ENCODE results near the gene C4orf54. TPM values are rescaled to one million over a fixed set of nuclear protein-coding genes. Genes with fewer than 3 reads are reported as not detected.

The C4orf54 gene
- total RNA-seq, 1 donor from 2014 or later = not detected

- intact Hi-C loops (cut with micrococcal nuclease) = no loop called here
Measured at GRCh38 chr4:99625369-99625768, 32.3 kb downstream of the C4orf54 start.

GRCh38 chr4:99624141-99624719 lies 33.4 kb downstream of the C4orf54 start:
- intact Hi-C loops (cut with micrococcal nuclease) = no loop called here

DNA sequence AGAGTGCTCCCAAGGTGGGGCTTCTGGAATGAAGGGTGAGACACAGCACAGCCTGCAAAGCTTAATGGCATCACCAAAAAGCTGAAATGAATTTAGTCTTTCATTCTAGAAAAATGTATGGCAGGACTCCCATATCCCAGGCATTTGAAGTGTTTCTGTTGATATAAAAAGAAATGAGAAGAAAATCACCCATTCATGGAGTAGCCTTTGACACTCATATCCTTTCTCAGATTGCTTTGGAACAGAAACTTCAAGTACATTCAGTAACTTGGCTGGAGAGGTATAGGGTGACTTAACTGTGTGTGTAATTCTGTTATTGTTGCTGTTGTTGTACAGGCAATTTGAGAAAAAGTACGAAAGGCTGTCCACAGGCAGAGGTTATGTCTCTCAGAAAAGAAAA lies 35.3 kb downstream of the C4orf54 start:
- intact Hi-C loops (cut with micrococcal nuclease) = no loop called here

- intact Hi-C loops (cut with micrococcal nuclease) = no loop called here
Measured at GRCh38 chr4:99617374-99617773, 40.3 kb downstream of the C4orf54 start.

DNA sequence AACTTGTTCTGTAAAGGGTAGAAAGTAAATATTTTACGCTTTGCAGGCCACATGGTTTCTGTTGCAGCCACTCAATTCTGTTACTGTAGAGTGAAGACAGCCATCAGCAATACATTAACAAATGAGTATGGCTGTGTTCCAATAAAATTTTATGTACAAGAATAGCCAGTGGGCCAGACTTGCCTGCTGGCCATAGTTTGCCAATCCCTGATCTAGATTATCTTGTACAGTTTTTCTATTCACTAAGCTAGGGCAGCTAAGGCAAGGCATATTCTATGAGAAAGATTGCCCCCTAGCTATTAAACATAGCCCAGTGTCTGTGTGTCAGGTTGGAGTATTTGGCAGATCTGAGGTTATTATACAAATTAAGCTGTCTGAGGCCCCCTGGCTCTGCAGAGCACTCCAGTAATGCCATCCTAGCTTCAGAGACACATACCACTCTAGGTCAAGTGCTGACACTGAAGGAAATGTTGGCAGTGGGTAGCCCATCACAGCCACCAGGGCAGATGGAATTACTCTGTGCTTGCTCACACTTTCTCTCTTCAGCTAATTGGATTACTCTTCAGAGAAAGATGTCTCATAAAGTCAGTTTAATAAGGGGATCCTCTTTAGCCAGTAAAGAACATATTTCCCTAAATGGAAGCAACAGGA lies 42.3 kb downstream of the C4orf54 start:
- intact Hi-C loops (cut with micrococcal nuclease) = no loop called here

- intact Hi-C loops (cut with micrococcal nuclease) = no loop called here
Measured at GRCh38 chr4:99614491-99614890, 43.1 kb downstream of the C4orf54 start.

DNA sequence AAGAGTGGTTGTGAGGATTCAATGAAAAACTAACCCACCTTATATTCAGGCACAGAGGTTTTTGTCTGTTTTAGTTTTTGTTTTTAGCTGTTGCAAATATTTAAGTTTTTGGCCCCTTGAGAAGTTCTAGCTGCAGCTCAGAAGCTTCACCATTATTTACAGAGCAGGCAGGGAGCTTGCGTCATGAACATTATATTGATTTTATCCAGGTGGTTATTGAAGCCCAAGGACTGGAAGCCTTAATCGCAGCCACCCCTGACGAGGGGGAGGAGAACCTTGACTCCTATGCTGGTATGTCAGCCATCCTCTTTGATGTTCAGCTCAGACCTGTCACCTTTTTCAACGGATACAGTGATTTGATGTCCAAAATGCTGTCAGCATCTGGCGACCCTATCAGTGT lies 44.9 kb downstream of the C4orf54 start:
- intact Hi-C loops (cut with micrococcal nuclease) = no loop called here

DNA sequence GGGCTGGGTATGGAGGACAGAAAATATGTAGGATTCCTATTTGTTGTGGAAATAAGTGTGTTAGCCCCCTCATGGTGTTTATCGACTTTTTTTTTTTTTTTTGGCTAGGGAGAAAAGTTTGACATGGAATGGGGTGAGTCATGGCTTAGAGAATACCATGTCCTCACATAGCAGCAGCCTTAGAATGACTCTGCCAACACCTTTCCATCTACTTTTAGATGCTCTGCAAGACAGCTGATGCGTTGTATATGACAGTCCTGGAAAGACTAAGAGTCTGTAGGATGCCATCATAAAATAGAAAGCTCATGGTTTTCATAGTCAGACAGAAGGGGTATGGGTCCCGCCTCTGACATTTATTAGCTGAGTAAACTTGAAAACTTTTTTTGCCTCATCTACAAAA lies 45.3 kb downstream of the C4orf54 start:
- intact Hi-C loops (cut with micrococcal nuclease) = no loop called here

- intact Hi-C loops (cut with micrococcal nuclease) = no loop called here
Measured at GRCh38 chr4:99610605-99611175, 46.9 kb downstream of the C4orf54 start.

DNA sequence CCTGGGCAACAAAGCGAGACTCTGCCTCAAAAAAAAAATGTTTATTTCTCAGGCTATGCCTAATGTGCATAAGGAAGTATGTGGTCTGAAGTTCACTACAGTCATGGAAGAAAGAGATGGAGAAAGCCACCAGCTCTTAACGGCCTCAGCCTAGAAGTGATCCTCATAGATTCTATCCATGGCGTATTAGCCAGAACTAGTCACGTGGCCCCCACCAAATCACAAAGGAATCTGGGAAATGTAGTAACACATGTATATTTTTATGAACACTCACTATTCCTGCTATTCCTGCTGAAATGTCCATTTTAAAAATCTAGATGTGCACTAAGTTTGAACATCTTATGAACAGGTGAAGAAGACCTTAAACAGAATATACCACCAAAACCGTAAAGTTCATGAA lies 49.2 kb downstream of the C4orf54 start:
- intact Hi-C loops (cut with micrococcal nuclease) = no loop called here

Other genes starting within 250 kb of the C4orf54 start
- gene ADH7, start 222.5 kb downstream of the C4orf54 start, total RNA-seq = not detected in 2 replicates
- not detected in 2 replicates for gene C4orf17, start 146.8 kb downstream of the C4orf54 start, total RNA-seq
- 7.2 and 8.5 TPM in 2 replicates for gene TRMT10A, start 93.8 kb downstream of the C4orf54 start, total RNA-seq
- 0.66 TPM in 1 of 2 replicates, not detected in the other for gene MTTP, start 83.0 kb downstream of the C4orf54 start, total RNA-seq
- gene DAPP1, start 159.0 kb upstream of the C4orf54 start, total RNA-seq = 30.0 and 32.0 TPM in 2 replicates
- 29.7 and 29.8 TPM in 2 replicates for gene LAMTOR3, start 236.6 kb upstream of the C4orf54 start, total RNA-seq